ENCODE data around the gene ADK. TPM values are rescaled to one million over a fixed set of nuclear protein-coding genes. Genes with fewer than 3 reads are reported as not detected.

The ADK gene
- total RNA-seq, 1 donor from 2014 or later: 28.5 TPM

DNA sequence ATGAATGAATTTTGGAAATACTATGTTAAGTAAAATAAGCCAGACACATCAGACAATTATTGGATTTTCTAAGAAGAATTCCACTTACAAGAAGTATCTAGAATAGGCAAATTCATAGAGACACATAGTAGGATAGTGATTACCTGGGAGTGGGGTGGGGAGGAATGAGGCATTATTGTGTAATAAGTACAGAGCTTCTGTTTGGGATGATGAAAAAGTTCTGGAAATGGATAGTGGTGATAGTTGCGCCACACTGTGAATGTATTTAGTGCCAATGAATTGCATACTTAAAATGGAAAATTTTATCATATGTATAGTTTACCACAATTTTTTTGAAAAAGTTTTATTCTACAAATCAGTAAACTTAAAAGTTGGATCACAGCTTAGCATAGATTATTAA lies 378.2 kb downstream of the ADK start:
- TF ChIP-seq, protein P1, sequence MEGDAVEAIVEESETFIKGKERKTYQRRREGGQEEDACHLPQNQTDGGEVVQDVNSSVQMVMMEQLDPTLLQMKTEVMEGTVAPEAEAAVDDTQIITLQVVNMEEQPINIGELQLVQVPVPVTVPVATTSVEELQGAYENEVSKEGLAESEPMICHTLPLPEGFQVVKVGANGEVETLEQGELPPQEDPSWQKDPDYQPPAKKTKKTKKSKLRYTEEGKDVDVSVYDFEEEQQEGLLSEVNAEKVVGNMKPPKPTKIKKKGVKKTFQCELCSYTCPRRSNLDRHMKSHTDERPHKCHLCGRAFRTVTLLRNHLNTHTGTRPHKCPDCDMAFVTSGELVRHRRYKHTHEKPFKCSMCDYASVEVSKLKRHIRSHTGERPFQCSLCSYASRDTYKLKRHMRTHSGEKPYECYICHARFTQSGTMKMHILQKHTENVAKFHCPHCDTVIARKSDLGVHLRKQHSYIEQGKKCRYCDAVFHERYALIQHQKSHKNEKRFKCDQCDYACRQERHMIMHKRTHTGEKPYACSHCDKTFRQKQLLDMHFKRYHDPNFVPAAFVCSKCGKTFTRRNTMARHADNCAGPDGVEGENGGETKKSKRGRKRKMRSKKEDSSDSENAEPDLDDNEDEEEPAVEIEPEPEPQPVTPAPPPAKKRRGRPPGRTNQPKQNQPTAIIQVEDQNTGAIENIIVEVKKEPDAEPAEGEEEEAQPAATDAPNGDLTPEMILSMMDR (conservative IDR thresholded peaks at IDR 0.05): no peak

DNA sequence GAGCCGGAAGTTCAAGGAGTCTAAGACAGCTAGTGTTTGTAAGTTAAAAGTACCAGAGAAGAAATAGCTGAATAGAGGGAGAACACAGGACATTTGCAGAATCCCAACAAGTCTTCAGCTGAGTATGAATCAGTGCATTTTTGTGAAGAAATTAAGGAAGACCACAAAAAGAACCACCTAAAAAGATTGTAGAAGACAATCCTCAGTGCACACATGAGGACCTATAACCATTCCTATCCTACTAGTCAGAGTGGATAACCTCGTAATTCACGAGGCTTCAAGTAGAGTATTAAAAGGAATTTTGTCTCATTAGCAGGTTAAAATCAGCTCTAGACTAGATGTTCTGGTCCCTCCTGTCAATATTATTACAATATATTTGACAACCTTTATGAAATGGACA lies 380.0 kb downstream of the ADK start:
- DNase-seq (ENCODE audit: extremely low spot score, unreplicated experiment): no peak
- H3K4me3 Mint-ChIP-seq: no peak overlapping the region
- H3K27me3 Mint-ChIP-seq: no peaks in the 10 kb centered on the region
- TF ChIP-seq, protein P1 (conservative IDR thresholded peaks at IDR 0.05): no peak
- no peaks in the 10 kb centered on the region for H3K4me1 Mint-ChIP-seq (ENCODE audit: unreplicated experiment)
- no peaks in the 10 kb centered on the region for H3K9me3 Mint-ChIP-seq
- peaks cover 9% of the 10 kb centered on the region for H3K36me3 Mint-ChIP-seq
- H3K27ac Mint-ChIP-seq: no peak overlapping the region

More for the DNA sequence above, 378.2 kb downstream of the ADK start:
- Mint-ChIP-seq H3K4me1 (ENCODE audit: unreplicated experiment) (no peaks in the 10 kb centered on the region), H3K27ac (no peak overlapping the region), H3K27me3 (no peaks in the 10 kb centered on the region), H3K36me3 (peaks cover 9% of the 10 kb centered on the region), H3K9me3 (no peaks in the 10 kb centered on the region), H3K4me3 (no peak overlapping the region)
- no peak for DNase-seq (ENCODE audit: extremely low spot score, unreplicated experiment)

DNA sequence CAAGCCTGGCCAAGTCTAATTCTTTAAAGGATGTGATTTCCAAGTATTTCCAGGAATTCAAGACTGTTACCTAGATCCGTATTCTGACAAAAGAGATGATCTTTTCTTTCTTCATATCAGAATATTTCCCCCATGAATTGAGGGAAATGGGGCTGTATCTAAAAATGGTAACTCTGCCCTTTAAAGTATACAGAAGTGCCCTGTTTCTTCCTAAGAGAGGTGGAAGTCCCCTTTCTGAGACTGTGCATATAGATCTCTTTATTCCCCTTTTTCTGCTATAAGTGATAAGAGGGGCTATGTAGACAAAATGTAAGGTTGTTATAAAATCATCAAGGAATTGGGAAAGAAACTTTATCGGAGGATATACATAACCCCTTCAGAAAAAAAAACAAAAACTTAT lies 388.3 kb downstream of the ADK start:
- no peak overlapping the region for H3K4me3 Mint-ChIP-seq
- TF ChIP-seq, protein P1 (conservative IDR thresholded peaks at IDR 0.05): no peak
- no peak overlapping the region for H3K27ac Mint-ChIP-seq
- no peaks in the 10 kb centered on the region for H3K4me1 Mint-ChIP-seq (ENCODE audit: unreplicated experiment)
- H3K9me3 Mint-ChIP-seq: no peaks in the 10 kb centered on the region
- no peaks in the 10 kb centered on the region for H3K27me3 Mint-ChIP-seq
- no peaks in the 10 kb centered on the region for H3K36me3 Mint-ChIP-seq
- no peak for DNase-seq (ENCODE audit: extremely low spot score, unreplicated experiment)

DNA sequence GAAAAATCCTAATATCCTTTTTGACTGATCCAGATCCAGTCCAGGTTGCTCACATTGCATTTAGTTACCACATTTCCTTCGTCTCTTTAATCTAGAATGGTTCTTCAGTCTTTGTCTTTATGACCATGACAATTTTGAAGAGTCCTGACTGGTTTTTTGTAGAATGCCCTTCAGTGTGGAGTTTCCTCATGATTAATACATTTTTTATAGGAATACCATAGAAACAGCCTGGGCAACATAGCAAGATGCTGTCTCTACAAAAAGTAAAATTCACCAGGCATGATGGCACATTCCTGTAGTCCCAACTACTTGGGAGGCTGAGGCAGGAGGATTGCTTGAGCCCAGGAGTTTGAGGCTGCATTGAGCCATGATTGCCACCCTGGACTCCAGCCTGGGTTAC lies 390.4 kb downstream of the ADK start:
- TF ChIP-seq, protein P1 (conservative IDR thresholded peaks at IDR 0.05): no peak
- no peak overlapping the region for H3K27ac Mint-ChIP-seq
- H3K27me3 Mint-ChIP-seq: no peaks in the 10 kb centered on the region
- H3K4me1 Mint-ChIP-seq (ENCODE audit: unreplicated experiment): no peaks in the 10 kb centered on the region
- no peak overlapping the region for H3K4me3 Mint-ChIP-seq
- DNase-seq (ENCODE audit: extremely low spot score, unreplicated experiment): no peak
- no peaks in the 10 kb centered on the region for H3K36me3 Mint-ChIP-seq
- H3K9me3 Mint-ChIP-seq: no peaks in the 10 kb centered on the region

DNA sequence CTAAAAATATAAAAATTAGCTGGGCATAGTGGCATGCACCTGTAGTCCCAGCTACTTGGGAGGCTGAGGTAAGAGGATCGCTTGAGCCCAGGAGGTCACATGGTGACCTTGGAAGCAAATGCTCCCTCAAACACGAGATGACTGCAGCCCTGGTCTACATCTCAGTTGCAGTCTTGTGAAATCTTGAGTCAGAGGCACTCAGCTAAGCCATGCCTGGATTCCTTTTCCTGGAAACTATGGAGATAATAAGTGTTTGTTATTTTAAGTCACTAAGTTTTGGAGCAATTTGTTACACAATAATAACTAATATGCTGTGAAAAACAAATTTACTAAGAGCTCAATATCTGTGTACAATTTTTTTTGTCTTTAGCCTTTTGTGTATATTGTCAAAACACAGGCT lies 391.1 kb downstream of the ADK start:
- H3K36me3 Mint-ChIP-seq: no peaks in the 10 kb centered on the region
- no peaks in the 10 kb centered on the region for H3K27me3 Mint-ChIP-seq
- TF ChIP-seq, protein P1 (conservative IDR thresholded peaks at IDR 0.05): no peak
- no peak overlapping the region for H3K27ac Mint-ChIP-seq
- DNase-seq (ENCODE audit: extremely low spot score, unreplicated experiment): no peak
- no peaks in the 10 kb centered on the region for H3K4me1 Mint-ChIP-seq (ENCODE audit: unreplicated experiment)
- no peaks in the 10 kb centered on the region for H3K9me3 Mint-ChIP-seq
- H3K4me3 Mint-ChIP-seq: no peak overlapping the region

DNA sequence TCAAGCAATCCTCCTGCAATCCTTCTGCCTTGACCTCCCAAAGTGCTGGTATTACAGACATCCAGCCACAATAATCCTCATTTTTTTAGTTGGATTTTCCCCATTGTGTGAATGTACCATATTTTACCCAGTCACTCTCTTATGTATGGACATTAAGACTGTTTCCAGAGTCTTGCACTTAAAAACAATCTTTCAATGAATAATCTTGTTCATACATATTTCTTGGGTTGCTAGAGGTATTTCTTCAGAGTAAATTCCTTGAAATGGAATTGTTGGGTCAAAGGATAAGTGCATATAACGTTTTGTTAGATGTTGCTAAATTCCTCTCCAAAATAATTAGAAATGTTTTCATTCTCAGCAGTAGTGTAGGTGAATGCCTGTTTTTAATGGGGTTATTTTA lies 392.3 kb downstream of the ADK start:
- H3K27me3 Mint-ChIP-seq: no peaks in the 10 kb centered on the region
- TF ChIP-seq, protein P1 (conservative IDR thresholded peaks at IDR 0.05): no peak
- no peaks in the 10 kb centered on the region for H3K36me3 Mint-ChIP-seq
- no peaks in the 10 kb centered on the region for H3K9me3 Mint-ChIP-seq
- H3K4me3 Mint-ChIP-seq: no peak overlapping the region
- H3K27ac Mint-ChIP-seq: no peak overlapping the region
- DNase-seq (ENCODE audit: extremely low spot score, unreplicated experiment): no peak
- H3K4me1 Mint-ChIP-seq (ENCODE audit: unreplicated experiment): no peaks in the 10 kb centered on the region
